ENCODE measurements around the gene SUN2. TPM values are rescaled to one million over a fixed set of nuclear protein-coding genes. Genes with fewer than 3 reads are reported as not detected.

The SUN2 gene
- total and polyA plus RNA-seq, 2 of the 13 experiments (the other 11 are each of a cell fraction or from before 2014, with no cell fraction given), result 45.6 to 56.6 TPM

DNA sequence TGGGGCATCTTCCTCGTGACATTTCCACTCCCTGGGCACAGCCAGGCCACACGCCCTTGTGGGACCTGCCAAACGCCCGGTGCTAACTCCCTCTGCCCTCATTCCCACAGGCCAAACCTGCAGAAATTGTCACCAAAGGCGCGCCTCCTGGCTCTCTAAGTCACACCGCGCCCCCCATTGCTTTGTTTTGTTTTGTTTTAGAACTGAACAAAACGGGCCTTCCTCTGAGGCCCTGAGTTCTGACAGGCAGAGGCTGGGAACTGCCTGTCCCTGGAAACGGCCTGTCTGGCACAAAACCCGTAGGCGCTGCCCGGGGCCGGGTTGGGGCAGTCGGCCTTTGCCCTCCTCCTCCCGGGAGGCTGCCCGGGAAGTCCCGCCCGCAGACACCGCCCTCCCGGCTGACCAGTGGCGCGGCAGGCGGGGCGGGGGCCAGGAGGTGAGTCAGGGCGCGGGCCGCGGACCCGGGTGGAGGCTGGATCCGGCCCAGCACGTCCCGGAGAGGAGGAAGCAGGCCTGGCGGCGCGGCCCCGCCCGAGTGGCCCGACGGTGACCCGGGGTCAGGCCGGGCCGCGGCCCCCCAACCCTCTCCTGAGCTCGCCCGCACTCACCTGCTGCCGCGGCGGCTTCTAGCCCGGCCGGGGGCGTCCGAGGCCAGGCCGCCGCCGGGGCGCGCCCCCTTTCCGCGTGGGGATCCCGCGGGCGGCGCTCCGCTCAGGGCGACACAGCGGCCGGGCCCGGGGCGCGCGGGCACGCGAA lies 465 bp downstream of the SUN2 start (continued):
- TF ChIP-seq, protein P1, sequence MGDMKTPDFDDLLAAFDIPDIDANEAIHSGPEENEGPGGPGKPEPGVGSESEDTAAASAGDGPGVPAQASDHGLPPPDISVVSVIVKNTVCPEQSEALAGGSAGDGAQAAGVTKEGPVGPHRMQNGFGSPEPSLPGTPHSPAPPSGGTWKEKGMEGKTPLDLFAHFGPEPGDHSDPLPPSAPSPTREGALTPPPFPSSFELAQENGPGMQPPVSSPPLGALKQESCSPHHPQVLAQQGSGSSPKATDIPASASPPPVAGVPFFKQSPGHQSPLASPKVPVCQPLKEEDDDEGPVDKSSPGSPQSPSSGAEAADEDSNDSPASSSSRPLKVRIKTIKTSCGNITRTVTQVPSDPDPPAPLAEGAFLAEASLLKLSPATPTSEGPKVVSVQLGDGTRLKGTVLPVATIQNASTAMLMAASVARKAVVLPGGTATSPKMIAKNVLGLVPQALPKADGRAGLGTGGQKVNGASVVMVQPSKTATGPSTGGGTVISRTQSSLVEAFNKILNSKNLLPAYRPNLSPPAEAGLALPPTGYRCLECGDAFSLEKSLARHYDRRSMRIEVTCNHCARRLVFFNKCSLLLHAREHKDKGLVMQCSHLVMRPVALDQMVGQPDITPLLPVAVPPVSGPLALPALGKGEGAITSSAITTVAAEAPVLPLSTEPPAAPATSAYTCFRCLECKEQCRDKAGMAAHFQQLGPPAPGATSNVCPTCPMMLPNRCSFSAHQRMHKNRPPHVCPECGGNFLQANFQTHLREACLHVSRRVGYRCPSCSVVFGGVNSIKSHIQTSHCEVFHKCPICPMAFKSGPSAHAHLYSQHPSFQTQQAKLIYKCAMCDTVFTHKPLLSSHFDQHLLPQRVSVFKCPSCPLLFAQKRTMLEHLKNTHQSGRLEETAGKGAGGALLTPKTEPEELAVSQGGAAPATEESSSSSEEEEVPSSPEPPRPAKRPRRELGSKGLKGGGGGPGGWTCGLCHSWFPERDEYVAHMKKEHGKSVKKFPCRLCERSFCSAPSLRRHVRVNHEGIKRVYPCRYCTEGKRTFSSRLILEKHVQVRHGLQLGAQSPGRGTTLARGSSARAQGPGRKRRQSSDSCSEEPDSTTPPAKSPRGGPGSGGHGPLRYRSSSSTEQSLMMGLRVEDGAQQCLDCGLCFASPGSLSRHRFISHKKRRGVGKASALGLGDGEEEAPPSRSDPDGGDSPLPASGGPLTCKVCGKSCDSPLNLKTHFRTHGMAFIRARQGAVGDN (CRISPR knock-in tag; IDR thresholded peaks at IDR 0.05), result peak; percentile 81
- TF ChIP-seq HNRNPH1 (optimal IDR thresholded peaks at IDR 0.05; ENCODE audit: low read depth, low read length) (no peak), TMF1 (CRISPR knock-in tag; IDR thresholded peaks at IDR 0.05; ENCODE audit: low read depth) (0 out of 2 replicates have a peak, but pooled peaks have one; percentile 46), RCOR2 (CRISPR knock-in tag; IDR thresholded peaks at IDR 0.05) (no peak), ZNF546 (CRISPR knock-in tag; conservative IDR thresholded peaks at IDR 0.05) (peak; percentile 41; the same call in 1 of the 2 replicates), MTF1 (CRISPR knock-in tag; IDR thresholded peaks at IDR 0.05) (no peak), ZNF766 (CRISPR knock-in tag; IDR thresholded peaks at IDR 0.05; ENCODE audit: borderline replicate concordance) (peak; percentile 69; the same call in 1 of the 2 replicates), MED8 (CRISPR knock-in tag; IDR thresholded peaks at IDR 0.05; ENCODE audit: insufficient replicate concordance) (peak; percentile 88), ZNF652 (CRISPR knock-in tag; IDR thresholded peaks at IDR 0.05; ENCODE audit: borderline replicate concordance, low read depth) (no peak), ZNF737 (CRISPR knock-in tag; IDR thresholded peaks at IDR 0.05; ENCODE audit: borderline replicate concordance) (no peak), HOXA5 (CRISPR knock-in tag; IDR thresholded peaks at IDR 0.05) (peak; percentile 64), ZFP36L2 (CRISPR knock-in tag; IDR thresholded peaks at IDR 0.05) (no peak)
- TF ChIP-seq, protein P2, sequence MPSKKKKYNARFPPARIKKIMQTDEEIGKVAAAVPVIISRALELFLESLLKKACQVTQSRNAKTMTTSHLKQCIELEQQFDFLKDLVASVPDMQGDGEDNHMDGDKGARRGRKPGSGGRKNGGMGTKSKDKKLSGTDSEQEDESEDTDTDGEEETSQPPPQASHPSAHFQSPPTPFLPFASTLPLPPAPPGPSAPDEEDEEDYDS (CRISPR knock-in tag; IDR thresholded peaks at IDR 0.05), result peak; percentile 78
- TF ChIP-seq, protein P3, sequence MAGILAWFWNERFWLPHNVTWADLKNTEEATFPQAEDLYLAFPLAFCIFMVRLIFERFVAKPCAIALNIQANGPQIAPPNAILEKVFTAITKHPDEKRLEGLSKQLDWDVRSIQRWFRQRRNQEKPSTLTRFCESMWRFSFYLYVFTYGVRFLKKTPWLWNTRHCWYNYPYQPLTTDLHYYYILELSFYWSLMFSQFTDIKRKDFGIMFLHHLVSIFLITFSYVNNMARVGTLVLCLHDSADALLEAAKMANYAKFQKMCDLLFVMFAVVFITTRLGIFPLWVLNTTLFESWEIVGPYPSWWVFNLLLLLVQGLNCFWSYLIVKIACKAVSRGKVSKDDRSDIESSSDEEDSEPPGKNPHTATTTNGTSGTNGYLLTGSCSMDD (CRISPR knock-in tag; IDR thresholded peaks at IDR 0.05), result 0 out of 2 replicates have a peak, but pooled peaks have one; percentile 25
- TF ChIP-seq, protein P4, sequence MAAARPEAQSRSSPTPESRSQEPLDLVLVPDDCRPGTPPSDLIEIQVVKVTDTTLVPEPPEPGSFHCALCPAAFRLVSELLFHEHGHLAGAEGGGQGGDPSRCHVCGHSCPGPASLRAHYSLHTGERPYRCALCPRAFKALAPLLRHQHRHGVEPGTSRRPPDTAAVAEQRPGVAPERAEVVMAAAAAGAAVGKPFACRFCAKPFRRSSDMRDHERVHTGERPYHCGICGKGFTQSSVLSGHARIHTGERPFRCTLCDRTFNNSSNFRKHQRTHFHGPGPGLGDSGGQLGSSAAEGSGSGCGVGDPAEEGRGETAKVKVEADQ (CRISPR knock-in tag; IDR thresholded peaks at IDR 0.05; ENCODE audit: borderline replicate concordance), result peak; percentile 72; the same call in 1 of the 2 replicates
- TF ChIP-seq, protein P5, sequence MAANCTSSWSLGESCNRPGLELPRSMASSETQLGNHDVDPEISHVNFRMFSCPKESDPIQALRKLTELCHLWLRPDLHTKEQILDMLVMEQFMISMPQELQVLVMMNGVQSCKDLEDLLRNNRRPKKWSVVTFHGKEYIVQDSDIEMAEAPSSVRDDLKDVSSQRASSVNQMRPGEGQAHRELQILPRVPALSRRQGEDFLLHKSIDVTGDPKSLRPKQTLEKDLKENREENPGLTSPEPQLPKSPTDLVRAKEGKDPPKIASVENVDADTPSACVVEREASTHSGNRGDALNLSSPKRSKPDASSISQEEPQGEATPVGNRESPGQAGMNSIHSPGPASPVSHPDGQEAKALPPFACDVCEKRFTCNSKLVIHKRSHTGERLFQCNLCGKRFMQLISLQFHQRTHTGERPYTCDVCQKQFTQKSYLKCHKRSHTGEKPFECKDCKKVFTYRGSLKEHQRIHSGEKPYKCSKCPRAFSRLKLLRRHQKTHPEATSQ (CRISPR knock-in tag; IDR thresholded peaks at IDR 0.05; ENCODE audit: borderline replicate concordance), result peak; percentile 72; the same call in 1 of the 2 replicates

All from HepG2 (cell line).